GM19043 (cell line): ENCODE data around the gene LRIT1.

ENCODE experiments used
- ATAC-seq: cut with Tn5 transposase; IDR thresholded peaks from one replicate; pipeline ENCODE4 v1.9.1; 2021; ENCODE audit warnings: low read depth; ENCODE audit not compliant: unreplicated experiment

The LRIT1 gene

GRCh38 chr10:84194424-84195043 is 46.8 kb downstream of the LRIT1 start, which contains the start of gene CDHR1:
TSS of gene CDHR1 (plus strand) at chr10:84194537. CDS start at chr10:84194761, 224 bp downstream.
- peak; percentile 56 for ATAC-seq

GRCh38 chr10:84193846-84194423 is 47.4 kb downstream of the LRIT1 start:
- no peak for ATAC-seq

GRCh38 chr10:84193327-84193726 is 48.0 kb downstream of the LRIT1 start:
- no peak for ATAC-seq

GRCh38 chr10:84191106-84191505 is 50.2 kb downstream of the LRIT1 start:
- ATAC-seq, result no peak

- ATAC-seq, result no peak
These were observed 50.7 kb downstream of the LRIT1 start for GRCh38 chr10:84190621-84191020.

- no peak for ATAC-seq
These were observed 52.5 kb downstream of the LRIT1 start for GRCh38 chr10:84188815-84189214.

GRCh38 chr10:84185526-84186175 is 55.7 kb downstream of the LRIT1 start:
- ATAC-seq, result no peak

GRCh38 chr10:84184517-84184916 is 56.8 kb downstream of the LRIT1 start:
- ATAC-seq, result no peak

GRCh38 chr10:84181631-84182030 is 59.7 kb downstream of the LRIT1 start:
- no peak for ATAC-seq
